ENCODE measurements around the gene AQP1.

AQP1 gene

GRCh38 chr7:30905078-30906012, 6.3 kb upstream of the AQP1 start:
- FAIRE-seq (no peak), DNase-seq (ENCODE audit: extremely low spot score, insufficient read length, low read depth) (no peak)

- DNase-seq (ENCODE audit: extremely low spot score, insufficient read length, low read depth), result no peak
- FAIRE-seq, result no peak
These were observed 5.6 kb upstream of the AQP1 start for GRCh38 chr7:30906014-30906413.

DNA sequence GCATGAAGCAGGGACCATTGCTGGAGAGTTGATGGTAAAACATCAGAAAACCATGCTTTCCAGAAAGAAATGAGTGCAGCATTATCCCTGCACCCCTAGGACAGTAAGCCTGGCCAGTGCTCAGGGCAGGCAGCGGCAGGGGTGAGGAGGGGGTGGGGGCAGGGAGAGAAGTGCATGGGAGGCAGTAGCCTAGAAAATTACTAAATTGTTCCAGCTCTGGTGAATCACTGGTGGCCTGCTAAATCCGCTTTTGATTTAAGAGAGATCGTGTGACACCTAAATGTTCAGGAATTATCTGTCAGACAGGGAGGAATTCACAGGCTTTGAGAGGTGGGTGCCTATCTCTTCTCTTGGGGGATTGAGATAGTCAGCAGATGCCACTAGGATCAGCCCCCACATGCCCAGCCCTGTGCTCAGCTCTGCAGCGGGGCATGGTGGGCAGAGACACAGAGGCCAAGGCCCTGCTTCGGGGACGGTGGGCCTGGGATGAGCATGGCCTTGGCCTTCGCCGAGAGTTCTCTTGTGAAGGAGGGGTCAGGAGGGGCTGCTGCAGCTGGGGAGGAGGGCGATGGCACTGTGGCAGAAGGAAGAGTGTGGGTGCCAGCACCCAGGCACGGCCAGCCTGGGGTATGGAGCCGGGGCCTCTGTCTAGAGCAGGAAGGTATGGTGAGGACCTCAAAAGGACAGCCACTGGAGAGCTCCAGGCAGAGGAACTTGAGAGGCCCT, 5.0 kb upstream of the AQP1 start:
- FAIRE-seq (no peak), DNase-seq (ENCODE audit: extremely low spot score, insufficient read length, low read depth) (no peak)

DNA sequence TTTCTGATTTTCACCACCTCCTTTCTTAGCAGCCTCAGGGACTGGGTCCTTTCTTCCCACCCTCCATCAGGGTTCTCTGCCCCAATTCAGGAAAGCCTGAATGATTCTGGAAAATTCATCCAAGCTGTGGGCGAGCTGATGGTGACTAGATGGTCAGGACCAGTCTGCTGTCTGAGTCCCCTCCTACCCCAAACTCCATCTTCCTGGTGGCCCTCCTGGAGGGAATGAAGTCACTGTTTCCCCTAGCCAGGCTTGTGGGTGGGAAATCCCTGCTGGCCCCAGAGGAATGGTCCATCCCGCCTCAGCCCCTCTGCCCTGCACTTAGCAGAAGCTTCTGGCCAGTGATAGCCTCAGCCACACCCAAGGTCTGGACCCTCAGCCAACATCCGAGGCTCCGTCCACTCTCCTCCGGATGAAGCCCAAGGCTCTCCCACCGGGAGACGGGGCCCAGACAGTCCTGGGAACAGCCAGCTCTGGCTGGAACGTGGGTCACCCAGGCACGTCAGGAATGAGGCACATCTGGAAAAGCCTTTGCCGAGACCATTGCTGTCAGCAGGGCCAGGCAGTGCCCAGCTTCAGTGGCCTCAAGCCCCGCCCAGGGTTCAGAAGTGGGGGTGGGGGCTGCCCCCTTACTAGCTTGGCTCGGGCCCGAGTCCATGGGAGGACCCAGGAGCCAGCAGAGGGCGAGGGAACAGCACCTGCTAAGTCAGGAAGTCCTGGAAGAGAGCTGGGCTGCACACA, 4.0 kb upstream of the AQP1 start:
- DNase-seq (ENCODE audit: extremely low spot score, insufficient read length, low read depth) (no peak), FAIRE-seq (no peak)

DNA sequence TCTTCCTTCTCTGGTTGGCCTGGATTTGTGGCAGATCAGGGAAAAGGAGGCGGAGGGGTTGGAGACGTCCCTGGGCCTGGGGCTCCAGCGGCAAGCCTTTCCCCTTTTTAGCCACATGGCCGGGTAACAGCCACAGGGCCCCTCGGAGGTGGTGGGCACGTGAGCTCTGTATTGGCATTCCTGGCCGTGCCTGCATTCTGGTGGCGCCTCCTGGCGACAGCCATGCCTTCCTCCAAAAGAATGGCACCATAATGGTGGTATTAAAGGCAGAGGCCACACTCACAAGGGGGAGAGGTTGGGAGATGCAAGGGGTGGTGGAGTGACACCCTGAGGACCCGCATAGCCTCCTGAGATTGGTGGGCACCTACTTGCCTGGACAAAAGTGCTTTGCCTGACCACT, 3.0 kb upstream of the AQP1 start:
- DNase-seq (ENCODE audit: extremely low spot score, insufficient read length, low read depth), result no peak
- no peak for FAIRE-seq

- FAIRE-seq (no peak), DNase-seq (ENCODE audit: extremely low spot score, insufficient read length, low read depth) (no peak)
These were observed 2.2 kb upstream of the AQP1 start for GRCh38 chr7:30909431-30909830.

GRCh38 chr7:30910411-30911073, 1.1 kb upstream of the AQP1 start:
- FAIRE-seq (no peak), DNase-seq (ENCODE audit: extremely low spot score, insufficient read length, low read depth) (no peak)

- DNase-seq (ENCODE audit: extremely low spot score, insufficient read length, low read depth), result no peak
- no peak for FAIRE-seq
These were observed 520 bp upstream of the AQP1 start for GRCh38 chr7:30911133-30911532.

DNA sequence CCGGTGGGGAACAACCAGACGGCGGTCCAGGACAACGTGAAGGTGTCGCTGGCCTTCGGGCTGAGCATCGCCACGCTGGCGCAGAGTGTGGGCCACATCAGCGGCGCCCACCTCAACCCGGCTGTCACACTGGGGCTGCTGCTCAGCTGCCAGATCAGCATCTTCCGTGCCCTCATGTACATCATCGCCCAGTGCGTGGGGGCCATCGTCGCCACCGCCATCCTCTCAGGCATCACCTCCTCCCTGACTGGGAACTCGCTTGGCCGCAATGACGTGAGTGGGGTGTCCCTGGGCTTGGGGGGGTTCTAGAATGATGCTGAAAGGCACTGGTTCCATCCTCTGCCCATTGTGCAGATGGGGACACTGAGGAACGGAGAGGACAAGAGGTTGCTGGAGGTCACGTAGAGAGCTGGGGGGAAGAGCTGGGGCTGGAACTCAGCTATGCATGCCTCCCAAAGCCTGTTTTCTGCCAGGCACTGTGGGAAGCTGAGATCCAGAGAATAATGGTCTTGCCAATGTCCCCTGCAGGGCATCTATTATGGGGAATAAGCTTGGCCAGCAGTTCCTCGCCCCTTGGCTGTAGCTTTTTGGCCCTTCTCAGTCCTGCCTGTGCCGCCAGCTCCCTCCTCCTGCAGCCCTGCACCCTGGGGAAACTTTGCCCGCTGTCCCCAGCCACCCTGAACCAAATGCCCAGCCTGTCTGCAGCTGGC, 523 bp downstream of the AQP1 start:
- FAIRE-seq (no peak), DNase-seq (ENCODE audit: extremely low spot score, insufficient read length, low read depth) (no peak)

DNA sequence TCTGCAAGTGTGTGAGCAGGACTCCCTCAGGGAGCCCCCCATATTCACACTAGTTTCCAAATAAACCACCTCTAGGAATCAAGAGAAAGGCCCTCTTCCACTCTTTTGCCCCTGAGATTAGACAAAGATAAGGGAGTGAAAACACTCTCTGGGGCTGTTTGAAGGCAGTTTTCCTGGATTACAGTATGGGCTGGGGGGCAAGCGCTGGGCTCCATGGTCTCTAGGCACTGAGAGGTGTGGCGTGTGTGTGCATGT, 1.0 kb downstream of the AQP1 start:
- DNase-seq (ENCODE audit: extremely low spot score, insufficient read length, low read depth) (no peak), FAIRE-seq (no peak)

GRCh38 chr7:30912986-30913811, 1.5 kb downstream of the AQP1 start:
- DNase-seq (ENCODE audit: extremely low spot score, insufficient read length, low read depth) (no peak), FAIRE-seq (no peak)

GRCh38 chr7:30913821-30914515, 2.3 kb downstream of the AQP1 start:
- DNase-seq (ENCODE audit: extremely low spot score, insufficient read length, low read depth) (no peak), FAIRE-seq (no peak)

GRCh38 chr7:30914596-30914995, 2.9 kb downstream of the AQP1 start:
- FAIRE-seq, result no peak
- no peak for DNase-seq (ENCODE audit: extremely low spot score, insufficient read length, low read depth)

DNA sequence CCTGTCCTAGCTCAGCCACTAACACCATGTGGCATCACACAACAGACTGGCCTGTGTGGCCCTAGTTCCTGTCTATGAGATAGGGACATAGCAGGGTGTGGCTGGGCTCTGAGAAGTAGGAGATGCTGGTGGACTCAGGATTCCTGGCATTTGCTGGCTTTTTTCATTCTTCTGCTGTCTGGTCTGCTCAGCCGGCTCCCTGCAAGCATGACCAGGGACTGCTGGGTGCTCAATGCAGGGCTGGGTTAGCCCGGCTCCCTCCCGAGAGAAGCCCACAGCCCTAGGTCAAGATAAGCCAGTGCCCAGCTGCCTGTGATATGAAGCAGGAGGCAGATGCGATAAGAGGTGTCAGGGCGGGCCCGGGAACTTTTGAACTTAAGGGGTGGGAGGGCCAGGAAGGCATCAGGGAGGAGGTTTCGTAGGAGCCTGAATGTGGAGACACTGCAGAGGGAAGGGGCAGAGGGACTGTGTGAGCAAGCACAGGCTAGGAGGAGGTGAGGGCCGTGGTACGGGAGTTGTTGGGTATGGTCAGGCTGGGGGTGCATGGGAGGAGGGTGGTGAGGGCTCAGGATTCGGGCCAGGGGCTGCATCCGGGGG, 3.5 kb downstream of the AQP1 start:
- FAIRE-seq (no peak), DNase-seq (ENCODE audit: extremely low spot score, insufficient read length, low read depth) (no peak)

GRCh38 chr7:30915751-30916150, 4.1 kb downstream of the AQP1 start:
- DNase-seq (ENCODE audit: extremely low spot score, insufficient read length, low read depth), result no peak
- FAIRE-seq, result no peak

DNA sequence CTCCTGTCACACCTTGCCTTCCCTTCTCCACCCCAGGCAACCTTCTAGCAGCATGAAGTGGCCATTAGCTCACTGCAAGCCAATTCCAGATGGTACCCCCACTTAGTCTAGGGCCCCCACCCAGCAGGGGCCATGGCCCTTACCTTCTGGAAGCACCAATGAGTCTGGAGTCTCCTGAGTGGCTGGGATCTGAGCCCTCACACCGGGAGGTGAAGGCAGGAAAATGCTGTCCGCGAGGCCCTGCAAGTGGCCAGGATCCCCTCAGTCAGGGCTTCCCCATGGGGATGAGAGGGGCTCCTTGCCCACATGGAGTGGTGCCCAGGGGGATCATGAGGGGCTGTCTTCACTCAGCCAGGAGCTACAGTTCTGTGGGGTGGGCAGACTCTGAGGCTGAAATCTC, 4.6 kb downstream of the AQP1 start:
- DNase-seq (ENCODE audit: extremely low spot score, insufficient read length, low read depth) (no peak), FAIRE-seq (no peak)

DNA sequence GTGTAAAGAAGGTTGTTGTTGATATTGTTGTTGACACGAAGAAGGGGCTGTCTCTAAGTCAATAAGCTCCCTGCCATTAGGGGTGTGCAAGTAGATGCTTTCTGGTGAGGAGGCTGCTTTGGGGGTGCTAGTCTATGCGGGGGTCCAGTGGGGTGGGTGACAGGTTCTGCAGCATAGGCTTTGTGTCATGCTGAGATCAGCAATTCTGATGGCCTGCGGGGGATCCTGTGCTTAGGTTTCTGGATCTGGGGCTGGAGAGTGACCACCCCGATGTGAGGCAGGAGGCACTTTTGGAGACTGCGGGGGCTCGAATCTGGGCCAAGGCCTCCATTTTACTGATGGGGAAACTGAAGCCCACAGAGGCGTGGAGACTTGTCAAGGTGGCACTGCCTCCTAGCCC, 5.1 kb downstream of the AQP1 start:
- no peak for FAIRE-seq
- no peak for DNase-seq (ENCODE audit: extremely low spot score, insufficient read length, low read depth)

GRCh38 chr7:30917216-30917893, 5.7 kb downstream of the AQP1 start:
- DNase-seq (ENCODE audit: extremely low spot score, insufficient read length, low read depth) (no peak), FAIRE-seq (no peak)

Data from GM18507 (cell line).